Activated T-cell treated with anti-CD3 and anti-CD28 coated beads, Interleukin-2, amount 50 U/mL, for 24 hours (primary cell): ENCODE results near the gene RBSN.
A peak's percentile ranks its signal among the peaks of the same experiment; 100 is the strongest.

Experiments
- DNase-seq: peaks from one replicate; pipeline ENCODE4 v3.0.0-alpha.2; 2020
- H3K27ac Mint-ChIP-seq: 2 replicates; pipeline ENCODE4 v1.8.0; 2020; ENCODE audit warnings: mild to moderate bottlenecking, mixed read lengths
- H3K27me3 Mint-ChIP-seq: 2 replicates; pipeline ENCODE4 v1.8.0; 2020; ENCODE audit warnings: mixed read lengths
- H3K36me3 Mint-ChIP-seq: 2 replicates; pipeline ENCODE4 v1.8.0; 2020; ENCODE audit warnings: low read depth, mixed read lengths
- H3K4me1 Mint-ChIP-seq: 2 replicates; pipeline ENCODE4 v1.8.0; 2020; ENCODE audit warnings: low read depth, mixed read lengths
- H3K4me3 Mint-ChIP-seq: 2 replicates; pipeline ENCODE4 v1.8.0; 2020; ENCODE audit warnings: mild to moderate bottlenecking, moderate library complexity, mixed read lengths
- H3K9me3 Mint-ChIP-seq: 2 replicates; pipeline ENCODE4 v1.8.0; 2020; ENCODE audit warnings: mixed read lengths

RBSN gene

DNA sequence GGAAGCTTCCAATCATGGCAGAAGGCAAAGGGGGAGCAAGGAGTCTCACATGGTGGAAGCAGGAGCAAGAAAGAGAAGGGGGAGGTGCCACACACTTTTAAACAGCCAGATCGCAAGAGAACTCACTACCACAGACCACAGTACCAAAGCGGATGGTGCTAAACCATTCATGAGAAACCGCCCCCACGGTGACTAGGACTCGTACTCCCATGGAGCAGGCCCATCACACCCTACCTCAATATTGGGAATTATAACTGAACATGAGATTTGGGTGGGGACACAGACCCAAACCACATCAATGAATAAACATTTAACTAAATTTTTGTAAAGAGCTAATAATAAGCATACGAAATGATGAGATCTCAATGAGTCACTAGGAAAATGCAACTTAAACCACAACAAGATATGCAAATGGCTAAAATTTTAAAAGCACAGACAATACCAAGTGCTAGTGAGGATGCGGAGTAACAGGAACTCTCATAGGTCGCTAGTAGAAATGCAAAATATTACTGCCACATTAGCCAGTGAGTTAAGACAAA lies 43.9 kb downstream of the RBSN start:
- H3K4me3 Mint-ChIP-seq: peak overlapping the region; percentile 45
- H3K27ac Mint-ChIP-seq: peak overlapping the region; percentile 91
- H3K36me3 Mint-ChIP-seq: peaks cover 98% of the 10 kb centered on the region
- DNase-seq: peak; percentile 75
- peaks cover 69% of the 10 kb centered on the region for H3K4me1 Mint-ChIP-seq
- no peaks in the 10 kb centered on the region for H3K9me3 Mint-ChIP-seq
- no peaks in the 10 kb centered on the region for H3K27me3 Mint-ChIP-seq

DNA sequence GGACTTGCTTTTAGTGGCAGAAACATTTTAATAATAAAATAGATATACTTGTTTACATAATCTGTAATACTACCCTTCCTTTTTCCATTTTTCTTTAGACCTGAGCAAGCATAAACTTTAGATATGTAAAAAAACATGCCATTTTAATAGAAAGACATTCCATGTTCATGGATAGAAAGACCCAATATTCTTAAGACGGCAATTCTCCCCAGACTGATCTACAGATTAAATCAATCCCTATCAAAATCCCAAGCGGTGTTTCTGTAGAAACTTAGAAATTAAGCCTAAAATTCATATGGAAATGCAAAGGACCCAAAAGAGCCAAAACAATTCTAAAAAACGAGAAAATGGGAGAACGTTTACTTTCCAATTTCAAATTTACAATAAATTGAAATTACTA lies 45.4 kb downstream of the RBSN start:
- Mint-ChIP-seq H3K36me3 (peaks cover 98% of the 10 kb centered on the region), H3K4me1 (peaks cover 62% of the 10 kb centered on the region), H3K27ac (peak overlapping the region; percentile 37), H3K9me3 (no peaks in the 10 kb centered on the region), H3K4me3 (no peak overlapping the region), H3K27me3 (no peaks in the 10 kb centered on the region)
- DNase-seq: no peak

DNA sequence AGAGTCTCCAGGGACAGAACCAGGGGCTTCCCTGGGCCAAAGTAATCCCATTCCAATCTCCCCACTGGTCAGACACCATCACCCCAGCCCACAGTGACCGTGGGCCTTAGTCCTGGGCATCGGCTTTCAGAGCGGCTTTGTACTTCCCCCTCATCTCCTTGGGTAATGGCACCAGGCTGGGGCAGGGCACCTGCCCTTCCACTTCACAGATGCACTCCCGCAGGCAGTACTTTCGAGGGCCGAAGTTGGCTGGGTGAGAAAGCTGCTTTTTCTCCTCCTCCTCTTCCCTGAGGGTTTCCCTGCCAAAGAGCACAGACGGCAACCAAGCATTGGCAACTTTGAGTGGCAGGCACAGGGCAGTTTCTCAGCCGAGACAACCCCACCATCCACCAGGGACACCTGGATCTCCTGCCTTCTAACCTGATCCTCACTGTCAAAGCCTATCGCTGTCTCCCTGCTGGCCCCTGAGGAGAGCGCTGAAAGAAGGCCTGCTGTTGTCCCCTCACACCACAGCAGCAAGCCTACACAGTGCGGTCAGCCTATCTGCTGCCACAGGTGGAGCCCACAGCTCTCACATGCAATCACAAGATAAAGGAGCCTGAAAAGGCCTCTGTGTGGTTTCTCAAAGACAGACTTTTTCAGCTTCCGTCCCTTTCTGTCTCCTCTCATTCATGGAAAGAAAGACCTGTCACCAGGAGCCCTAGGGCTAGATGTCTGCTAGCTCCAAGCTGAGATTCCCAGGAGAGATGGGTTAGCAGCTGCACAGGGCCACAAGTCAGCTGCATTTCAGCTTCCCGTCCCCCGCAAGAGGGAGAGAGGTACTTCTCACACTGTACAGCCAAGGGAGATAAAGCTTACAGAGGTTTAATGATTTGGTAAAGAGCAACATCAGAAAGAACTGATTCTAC lies 46.4 kb downstream of the RBSN start:
- no peak for DNase-seq
- H3K4me1 Mint-ChIP-seq: peaks cover 60% of the 10 kb centered on the region
- peak overlapping the region; percentile 42 for H3K27ac Mint-ChIP-seq
- H3K27me3 Mint-ChIP-seq: no peaks in the 10 kb centered on the region
- H3K9me3 Mint-ChIP-seq: no peaks in the 10 kb centered on the region
- no peak overlapping the region for H3K4me3 Mint-ChIP-seq
- H3K36me3 Mint-ChIP-seq: peaks cover 98% of the 10 kb centered on the region

DNA sequence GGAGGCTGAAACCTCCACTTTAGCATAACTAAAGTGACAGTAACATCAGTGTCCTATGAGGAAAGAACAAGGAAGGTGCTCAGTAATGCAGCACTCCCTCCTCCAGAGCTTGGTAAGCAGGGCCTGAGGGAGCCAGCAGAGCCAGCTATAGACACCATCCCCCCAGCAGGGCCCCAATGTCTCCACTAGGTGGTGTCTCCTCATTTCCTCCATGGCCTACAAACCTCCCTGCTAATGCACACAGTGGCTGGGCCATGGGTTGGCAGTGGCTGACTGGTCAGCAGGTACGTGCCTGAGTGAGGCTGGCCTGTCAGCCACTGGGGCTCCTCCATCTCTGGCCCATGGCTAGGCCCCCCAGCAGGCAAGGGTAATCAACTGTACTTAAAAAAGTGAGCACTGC lies 47.4 kb downstream of the RBSN start:
- H3K27ac Mint-ChIP-seq: peak overlapping the region; percentile 42
- H3K36me3 Mint-ChIP-seq: peaks cover 98% of the 10 kb centered on the region
- H3K27me3 Mint-ChIP-seq: no peaks in the 10 kb centered on the region
- H3K9me3 Mint-ChIP-seq: no peaks in the 10 kb centered on the region
- H3K4me1 Mint-ChIP-seq: peaks cover 49% of the 10 kb centered on the region
- H3K4me3 Mint-ChIP-seq: no peak overlapping the region
- peak; percentile 54 for DNase-seq

DNA sequence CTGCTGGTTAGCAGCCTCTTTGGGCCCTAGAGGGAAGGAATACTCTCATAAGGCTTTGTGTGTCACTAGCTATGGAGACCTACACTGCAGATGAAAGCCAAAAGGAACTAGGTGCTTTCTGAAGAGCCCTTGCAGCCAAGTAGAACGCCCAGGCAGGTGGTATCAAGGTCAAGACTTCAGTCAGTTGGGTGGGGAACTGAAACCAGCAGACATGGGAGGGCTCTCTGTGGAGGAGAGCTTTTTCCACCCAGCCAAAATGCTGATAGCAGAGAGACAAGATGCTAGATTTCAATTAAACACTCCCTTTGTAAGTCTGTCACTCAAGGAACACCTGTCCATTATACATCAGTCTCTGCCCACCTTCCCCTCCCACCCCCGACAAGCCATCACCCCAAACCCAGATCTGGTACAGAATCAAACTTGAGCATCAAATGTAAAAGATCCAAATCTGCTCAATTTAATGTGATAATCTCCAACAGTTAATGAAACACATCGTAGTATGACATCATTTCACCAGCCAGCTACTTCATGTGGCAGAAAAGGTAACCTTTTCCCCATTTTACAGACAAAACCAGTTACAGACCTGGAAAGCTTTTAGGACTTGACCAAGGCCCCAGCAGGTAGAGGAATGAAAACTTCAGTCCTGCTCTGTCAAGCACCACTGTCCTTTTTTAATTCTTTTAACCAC lies 48.4 kb downstream of the RBSN start:
- Mint-ChIP-seq H3K27ac (peak overlapping the region; percentile 80), H3K27me3 (no peaks in the 10 kb centered on the region), H3K36me3 (peaks cover 98% of the 10 kb centered on the region), H3K4me1 (peaks cover 44% of the 10 kb centered on the region), H3K9me3 (no peaks in the 10 kb centered on the region), H3K4me3 (no peak overlapping the region)
- DNase-seq: no peak

DNA sequence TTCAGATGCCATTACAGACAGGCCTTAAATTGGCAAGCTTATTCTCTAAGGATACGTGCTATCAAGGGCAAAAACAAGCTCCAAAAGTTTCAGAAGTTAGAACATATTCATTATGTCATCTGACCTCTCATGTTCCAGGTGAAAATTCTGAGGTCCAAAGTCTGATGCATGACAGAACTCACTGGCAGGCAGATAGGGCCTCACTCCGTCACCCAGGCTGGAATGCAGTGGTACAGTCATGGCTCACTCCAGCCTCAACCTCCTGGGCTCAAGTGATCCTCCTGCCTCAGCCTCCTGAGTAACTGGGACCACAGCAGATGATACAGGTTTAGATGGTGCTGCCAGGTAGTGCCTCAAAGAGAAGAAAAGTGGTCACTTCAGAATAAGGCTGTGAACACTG lies 49.4 kb downstream of the RBSN start:
- H3K27ac Mint-ChIP-seq: peak overlapping the region; percentile 80
- no peak for DNase-seq
- no peaks in the 10 kb centered on the region for H3K9me3 Mint-ChIP-seq
- no peak overlapping the region for H3K4me3 Mint-ChIP-seq
- peaks cover 43% of the 10 kb centered on the region for H3K4me1 Mint-ChIP-seq
- H3K36me3 Mint-ChIP-seq: peaks cover 99% of the 10 kb centered on the region
- H3K27me3 Mint-ChIP-seq: no peaks in the 10 kb centered on the region

DNA sequence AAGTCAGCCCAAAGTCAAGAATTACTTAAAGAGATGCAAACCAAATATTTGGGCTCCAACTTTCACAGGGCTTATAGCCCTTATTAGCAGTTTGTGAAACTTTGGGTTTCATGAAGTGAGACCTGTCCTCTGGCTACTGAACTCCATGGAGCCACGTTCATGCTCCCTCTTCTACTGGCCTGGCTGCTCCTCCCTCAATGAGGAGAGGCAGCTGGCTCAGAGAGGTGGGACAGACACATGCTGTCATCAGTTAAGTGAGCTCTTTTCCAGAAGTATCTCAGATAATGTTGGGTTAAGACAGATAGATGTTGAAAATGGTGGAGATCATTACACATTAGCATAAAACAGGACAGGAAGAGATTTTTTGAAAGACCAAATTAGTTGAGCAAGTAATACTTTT lies 53.3 kb downstream of the RBSN start:
- Mint-ChIP-seq H3K27me3 (no peaks in the 10 kb centered on the region), H3K27ac (peak overlapping the region; percentile 58), H3K9me3 (no peaks in the 10 kb centered on the region), H3K4me1 (peaks cover 43% of the 10 kb centered on the region), H3K4me3 (no peak overlapping the region), H3K36me3 (peaks cover 100% of the 10 kb centered on the region)
- DNase-seq: no peak

DNA sequence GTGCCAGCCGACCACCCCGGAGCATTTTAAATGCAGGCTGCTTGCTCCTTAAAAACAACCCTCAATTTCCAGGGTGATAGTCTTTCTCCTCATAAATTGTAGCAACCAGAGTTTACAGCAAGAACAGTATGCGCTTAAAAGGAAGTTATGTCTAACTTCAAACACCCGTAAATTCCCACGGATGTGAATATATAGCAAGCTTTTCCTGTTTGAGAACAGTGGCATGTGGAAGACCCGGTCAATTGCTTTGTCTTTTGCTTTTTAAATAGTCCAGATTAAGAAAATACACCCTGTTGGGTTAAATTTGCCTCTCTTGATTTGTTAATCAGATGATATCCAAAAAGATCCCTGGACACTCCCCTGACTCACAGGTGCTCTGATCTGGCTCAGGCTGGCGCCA lies 54.6 kb downstream of the RBSN start:
- DNase-seq: no peak
- H3K4me1 Mint-ChIP-seq: peaks cover 36% of the 10 kb centered on the region
- H3K9me3 Mint-ChIP-seq: no peaks in the 10 kb centered on the region
- no peaks in the 10 kb centered on the region for H3K27me3 Mint-ChIP-seq
- no peak overlapping the region for H3K4me3 Mint-ChIP-seq
- H3K27ac Mint-ChIP-seq: peak overlapping the region; percentile 58
- H3K36me3 Mint-ChIP-seq: peaks cover 97% of the 10 kb centered on the region

DNA sequence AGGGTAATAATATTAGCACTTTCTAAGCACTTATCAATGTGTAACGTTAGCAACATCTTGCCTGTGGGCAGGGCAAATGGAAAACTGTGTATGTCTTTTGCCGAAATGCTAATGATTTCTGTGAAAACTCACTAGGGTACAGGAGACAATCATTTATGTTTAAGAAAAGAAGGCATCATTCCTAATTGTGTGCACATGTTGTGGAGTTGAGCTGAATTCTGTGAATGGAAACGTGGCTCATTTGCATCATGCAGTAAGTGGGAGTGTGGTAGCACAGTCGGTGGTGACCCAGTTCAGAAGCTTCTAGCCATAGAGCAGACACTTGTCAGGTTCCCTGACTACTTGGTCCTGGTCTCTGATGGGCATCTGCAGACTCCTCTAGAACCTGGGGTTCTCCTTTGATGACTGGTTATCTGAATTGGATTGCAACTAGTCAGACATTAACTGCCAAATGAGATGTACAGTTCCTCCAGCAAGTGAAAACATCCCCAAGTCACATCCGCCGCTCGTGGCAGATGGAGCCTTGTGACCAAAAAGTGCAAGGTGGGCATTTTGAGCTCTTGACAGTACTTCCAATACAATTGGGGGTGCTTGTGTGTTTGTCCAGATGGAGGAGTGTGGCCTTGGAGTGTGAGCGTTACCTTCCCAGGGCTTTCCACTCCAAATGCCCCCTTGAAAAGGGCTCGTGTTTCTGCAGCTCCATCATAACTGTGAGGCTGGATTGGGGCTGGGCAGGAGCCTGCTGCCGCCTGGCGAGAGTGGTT lies 55.4 kb downstream of the RBSN start:
- DNase-seq: no peak
- Mint-ChIP-seq H3K4me3 (no peak overlapping the region), H3K9me3 (no peaks in the 10 kb centered on the region), H3K36me3 (peaks cover 97% of the 10 kb centered on the region), H3K4me1 (peaks cover 36% of the 10 kb centered on the region), H3K27ac (peak overlapping the region; percentile 58), H3K27me3 (no peaks in the 10 kb centered on the region)

DNA sequence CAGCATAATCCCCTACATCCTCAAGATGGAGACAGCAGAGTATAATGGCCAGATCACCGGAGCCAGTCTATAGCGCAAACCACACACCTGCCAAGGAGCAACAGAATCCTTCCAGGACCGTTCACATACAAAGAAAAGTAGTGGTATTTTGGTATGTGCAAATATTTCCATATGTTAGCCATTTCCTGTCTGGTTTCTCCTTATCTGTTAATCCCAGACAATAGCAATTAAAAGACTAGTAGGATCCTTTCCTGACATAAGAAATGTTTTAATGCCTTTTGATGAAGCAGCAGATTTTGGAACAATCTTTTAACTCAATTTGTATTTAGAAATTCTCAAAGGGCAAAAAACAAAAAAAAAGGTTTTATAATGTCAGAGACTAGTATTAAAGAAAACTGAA lies 56.0 kb downstream of the RBSN start:
- no peaks in the 10 kb centered on the region for H3K27me3 Mint-ChIP-seq
- peaks cover 36% of the 10 kb centered on the region for H3K4me1 Mint-ChIP-seq
- no peaks in the 10 kb centered on the region for H3K9me3 Mint-ChIP-seq
- no peak for DNase-seq
- no peak overlapping the region for H3K4me3 Mint-ChIP-seq
- H3K36me3 Mint-ChIP-seq: peaks cover 97% of the 10 kb centered on the region
- H3K27ac Mint-ChIP-seq: peak overlapping the region; percentile 82

DNA sequence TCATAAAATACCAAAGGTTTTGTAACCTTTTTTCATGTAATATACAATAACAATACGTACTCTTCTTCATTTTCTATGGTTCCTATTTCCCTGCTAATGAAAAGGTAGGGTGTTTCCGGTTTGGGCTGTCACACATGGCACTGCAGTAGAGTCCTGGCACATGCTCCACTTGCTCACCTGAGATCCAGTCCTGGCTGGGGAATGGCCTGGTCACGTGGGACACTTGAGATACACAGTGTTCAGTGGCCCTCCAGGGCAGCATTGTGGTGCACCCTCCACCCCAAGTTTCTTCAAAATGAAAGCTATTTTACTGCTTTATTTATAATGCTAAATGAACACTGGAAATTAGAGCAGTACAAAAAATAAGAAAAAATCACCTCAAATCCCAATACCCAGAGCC lies 57.0 kb downstream of the RBSN start:
- H3K27me3 Mint-ChIP-seq: no peaks in the 10 kb centered on the region
- H3K36me3 Mint-ChIP-seq: peaks cover 97% of the 10 kb centered on the region

DNA sequence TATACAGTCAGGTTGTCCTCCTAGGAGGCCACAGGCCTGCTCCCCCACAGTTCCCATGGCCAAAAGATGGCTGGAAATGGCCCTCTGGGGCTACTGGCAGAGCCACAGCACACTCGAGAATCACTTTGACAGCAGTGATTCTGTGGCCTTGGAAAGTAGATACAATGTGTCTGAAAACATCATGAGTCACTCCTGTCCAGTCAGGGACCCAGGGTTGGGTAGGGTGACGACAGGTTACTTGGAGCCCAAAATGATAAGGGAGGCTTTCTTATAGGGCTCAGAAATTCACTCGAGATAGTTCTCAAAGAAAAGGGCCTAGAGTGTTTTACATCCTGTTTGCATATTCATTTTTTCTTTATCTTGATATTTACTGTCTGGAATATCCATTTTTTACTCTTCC lies 58.1 kb downstream of the RBSN start:
- Mint-ChIP-seq H3K27ac (peak overlapping the region; percentile 82), H3K36me3 (peaks cover 97% of the 10 kb centered on the region), H3K4me3 (no peak overlapping the region), H3K27me3 (no peaks in the 10 kb centered on the region), H3K4me1 (peaks cover 34% of the 10 kb centered on the region), H3K9me3 (no peaks in the 10 kb centered on the region)
- DNase-seq: no peak

More for the DNA sequence above, 57.0 kb downstream of the RBSN start:
- no peaks in the 10 kb centered on the region for H3K9me3 Mint-ChIP-seq
- peaks cover 36% of the 10 kb centered on the region for H3K4me1 Mint-ChIP-seq
- H3K27ac Mint-ChIP-seq: peak overlapping the region; percentile 82
- H3K4me3 Mint-ChIP-seq: no peak overlapping the region
- no peak for DNase-seq

DNA sequence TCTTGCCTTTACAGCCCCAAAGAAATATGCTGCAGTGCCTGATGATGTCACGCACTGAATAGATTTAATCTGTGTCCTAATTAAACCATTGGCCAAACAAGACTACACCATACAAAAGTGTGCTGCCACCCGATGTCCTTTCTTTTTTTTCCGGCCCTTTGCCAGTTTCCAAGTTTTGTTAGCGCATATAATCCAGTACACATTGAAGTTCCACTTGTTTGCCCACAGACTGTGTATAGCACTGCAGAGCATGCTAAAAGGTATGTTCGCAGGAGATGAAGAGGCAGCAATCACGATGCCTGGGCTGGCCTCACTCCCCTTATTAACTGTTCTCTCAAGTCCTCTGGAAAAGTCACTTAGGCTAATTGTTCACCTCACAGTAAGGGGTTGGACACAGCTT lies 60.6 kb downstream of the RBSN start:
- peaks cover 11% of the 10 kb centered on the region for H3K4me1 Mint-ChIP-seq
- no peak for DNase-seq
- H3K9me3 Mint-ChIP-seq: no peaks in the 10 kb centered on the region
- peaks cover 94% of the 10 kb centered on the region for H3K36me3 Mint-ChIP-seq
- no peaks in the 10 kb centered on the region for H3K27me3 Mint-ChIP-seq
- H3K4me3 Mint-ChIP-seq: no peak overlapping the region
- no peak overlapping the region for H3K27ac Mint-ChIP-seq

DNA sequence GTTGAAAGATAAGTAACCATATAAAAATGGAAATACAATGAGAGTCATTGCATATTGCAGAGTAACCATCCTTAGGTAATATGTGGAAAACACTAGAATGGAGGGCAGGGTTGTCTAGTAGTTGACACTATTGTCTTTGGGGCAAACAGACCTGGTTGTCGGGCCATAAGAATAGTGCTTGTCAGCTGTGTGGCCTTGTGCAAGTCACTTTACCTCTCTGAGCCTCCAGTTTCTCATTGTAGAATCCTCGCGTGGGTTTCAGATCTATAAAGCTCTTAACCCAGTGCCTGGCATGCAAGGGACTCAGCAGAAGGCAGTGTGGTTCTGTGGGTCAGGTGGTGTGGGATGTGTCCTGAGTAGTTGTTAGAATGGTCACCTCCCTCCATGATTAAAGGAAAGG lies 65.8 kb downstream of the RBSN start:
- Mint-ChIP-seq H3K36me3 (peaks cover 96% of the 10 kb centered on the region), H3K4me1 (no peaks in the 10 kb centered on the region), H3K27ac (peak overlapping the region; percentile 57), H3K27me3 (no peaks in the 10 kb centered on the region), H3K9me3 (no peaks in the 10 kb centered on the region), H3K4me3 (no peak overlapping the region)
- peak; percentile 23 for DNase-seq
